H1 (cell line): Measurements from ENCODE around the gene FCN3. TPM values are rescaled to one million over a fixed set of nuclear protein-coding genes. Genes with fewer than 3 reads are reported as not detected.

Source experiments
- CREB1 ChIP-seq: IDR thresholded peaks from 2 replicates; pipeline ENCODE4 v1.6.1; 2012; ENCODE audit warnings: inconsistent platforms
- EP300 ChIP-seq, 2 experiments: IDR thresholded peaks; 1 replicate in 1 of 2; 2 replicates in 1 of 2; pipeline ENCODE4 v1.6.1; 2011 to 2012; ENCODE audit warnings: low read depth in 2 of 2, low read length in 2 of 2, mild to moderate bottlenecking in 2 of 2, borderline replicate concordance in 1 of 2, inconsistent platforms in 1 of 2, moderate library complexity in 1 of 2
- RFX5 ChIP-seq: IDR thresholded peaks from 2 replicates; pipeline ENCODE4 v1.6.1; 2011; ENCODE audit warnings: low read depth, low read length, improper control_type of control experiment, borderline replicate concordance
- polyA plus RNA-seq, 7 experiments: library from polyadenylated mRNA; depleted of rRNA in 3 of 7; stranded (reverse) in 5 of 7; unstranded in 2 of 7; fragments of >200 nt in 5 of 7; fragments of 200-250 nt in 2 of 7; gene quantifications; 1 replicate in 5 of 7; 2 replicates in 1 of 7; 4 replicates in 1 of 7; pipeline versions ENCODE4 v1.2.1 to v1.2.3, GENCODE V29; 2011 to 2013; ENCODE audit warnings: missing spikeins in 2 of 7, mixed read lengths in 2 of 7
- total RNA-seq: library from RNA; stranded (reverse); fragmentation: NEBNext Ultra II Directional; extraction: Animal tissue kit (Norgen Biotek cat#: 25700); gene quantifications from 2 replicates; pipeline ENCODE4 v1.2.1, GENCODE V29; 2021

The FCN3 gene
- total and polyA plus RNA-seq, 2 of the 8 experiments (the other 6 are each of a cell fraction or from before 2014, with no cell fraction given) = 0.30 to 0.57 TPM

DNA sequence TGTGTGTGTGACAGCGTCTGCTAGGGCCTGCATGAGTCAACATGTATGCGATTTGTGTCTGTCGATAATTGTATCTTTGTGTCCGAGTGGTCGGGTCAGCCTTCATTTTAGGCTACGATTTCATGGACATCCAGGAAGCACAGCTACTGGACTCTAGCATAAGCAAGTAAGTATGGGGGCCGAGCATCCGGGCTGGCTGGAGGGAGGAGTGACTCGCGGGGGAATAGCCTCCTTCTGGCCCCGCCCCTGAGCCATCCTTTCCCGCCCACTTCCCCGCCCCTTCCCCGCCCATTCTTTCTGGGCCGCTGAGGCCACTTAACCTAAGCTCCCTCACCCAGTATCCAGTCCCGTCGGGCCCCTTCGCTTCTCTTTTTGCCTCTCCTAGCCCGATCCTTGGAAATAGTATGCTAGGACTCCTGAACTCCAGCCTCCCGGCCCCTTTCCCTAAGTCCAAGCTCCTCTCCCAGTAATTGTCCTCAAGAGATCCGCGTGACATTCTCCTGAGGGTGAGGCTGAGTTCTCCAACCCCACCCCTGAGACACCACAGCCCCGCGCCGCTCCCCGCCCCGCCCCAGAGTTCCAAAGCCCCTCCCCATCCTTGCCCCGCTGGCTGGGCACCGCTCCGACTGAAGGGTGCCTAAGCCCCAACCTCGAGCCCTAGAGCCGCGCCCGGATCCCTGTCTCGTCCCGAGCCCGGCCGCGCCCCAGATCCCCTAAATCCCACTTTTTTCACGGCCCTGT lies 9.1 kb downstream of the FCN3 start (continued):
- TF ChIP-seq RFX5 = no peak
- peak; percentile 14; the same call in 1 of the 2 replicates for TF ChIP-seq CREB1
- peak in 1 of 2 experiments; percentile 98; a peak in 1 of 3 replicates for TF ChIP-seq EP300 (IDR thresholded peaks at IDR 0.05; ENCODE audit: borderline replicate concordance in 1 of 2, low read depth in 2 of 2, low read length in 2 of 2)
